Fibroblast of villous mesenchyme (primary cell): Measurements from ENCODE around the gene SEMA4C. TPM values are rescaled to one million over a fixed set of nuclear protein-coding genes. Genes with fewer than 3 reads are reported as not detected.
"Not testable (repeated sequence)": the region's sequence is repeated elsewhere in the genome, so short reads cannot be mapped to it uniquely, and the experiment has no call there.

ENCODE experiments used
- DNase-seq: peaks from one replicate; pipeline ENCODE4 v3.0.0-alpha.2; 2010; ENCODE audit warnings: low read depth
- H3K4me3 ChIP-seq: 2 replicates; pipeline ENCODE4 v1.5.1; 2011; ENCODE audit warnings: low read depth, mild to moderate bottlenecking, low read length
- total RNA-seq: library from RNA; depleted of rRNA; stranded (reverse); fragments of >200 nt; gene quantifications from 2 replicates; pipeline ENCODE4 v1.2.3, GENCODE V29; 2012
- TF ChIP-seq, protein P1 (sequence below): IDR thresholded peaks from 2 replicates; pipeline ENCODE4 v1.5.1; 2012; ENCODE audit warnings: low read depth, mild to moderate bottlenecking, low read length; ENCODE audit not compliant: insufficient read depth

The SEMA4C gene
- total RNA-seq, 1 donor: 16.4 TPM

DNA sequence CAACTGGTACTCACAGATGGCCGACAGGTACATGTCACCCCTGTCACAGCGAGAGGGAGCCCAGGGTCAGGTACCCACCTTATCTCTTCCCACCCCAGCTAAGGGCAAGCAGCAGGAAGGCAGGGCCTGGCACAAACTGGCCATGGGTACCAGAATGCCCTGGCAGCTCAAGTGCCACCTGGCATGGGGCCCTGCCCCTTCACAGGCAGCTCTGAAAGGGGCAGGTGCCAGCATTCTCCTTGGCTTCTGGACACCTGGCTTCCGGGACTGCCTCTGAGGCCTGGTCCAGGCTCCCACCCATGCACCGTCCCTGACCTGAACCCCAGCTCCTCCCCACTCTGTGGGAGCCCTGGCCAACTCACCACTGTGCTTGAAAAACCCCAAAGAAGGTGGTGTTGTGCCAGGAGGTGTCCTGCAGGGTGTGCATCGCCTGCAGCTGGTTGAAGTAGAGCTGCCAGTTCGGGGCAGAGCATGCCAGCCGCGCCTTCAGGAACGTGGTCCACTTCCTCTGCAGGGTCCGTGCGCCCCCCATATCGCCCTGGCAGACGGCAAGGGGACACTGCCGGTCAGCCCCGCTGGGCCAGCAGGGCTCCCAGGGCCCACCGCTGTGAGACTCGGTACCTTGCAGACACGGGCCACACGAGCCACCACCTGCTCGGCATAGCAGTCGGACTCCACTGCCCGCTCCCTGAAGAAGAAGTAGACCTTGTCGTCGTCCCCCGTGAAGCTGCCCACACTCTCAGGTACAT is 5.4 kb downstream of the SEMA4C start:
- H3K4me3 ChIP-seq: no peak overlapping the region
- TF ChIP-seq, protein P1, sequence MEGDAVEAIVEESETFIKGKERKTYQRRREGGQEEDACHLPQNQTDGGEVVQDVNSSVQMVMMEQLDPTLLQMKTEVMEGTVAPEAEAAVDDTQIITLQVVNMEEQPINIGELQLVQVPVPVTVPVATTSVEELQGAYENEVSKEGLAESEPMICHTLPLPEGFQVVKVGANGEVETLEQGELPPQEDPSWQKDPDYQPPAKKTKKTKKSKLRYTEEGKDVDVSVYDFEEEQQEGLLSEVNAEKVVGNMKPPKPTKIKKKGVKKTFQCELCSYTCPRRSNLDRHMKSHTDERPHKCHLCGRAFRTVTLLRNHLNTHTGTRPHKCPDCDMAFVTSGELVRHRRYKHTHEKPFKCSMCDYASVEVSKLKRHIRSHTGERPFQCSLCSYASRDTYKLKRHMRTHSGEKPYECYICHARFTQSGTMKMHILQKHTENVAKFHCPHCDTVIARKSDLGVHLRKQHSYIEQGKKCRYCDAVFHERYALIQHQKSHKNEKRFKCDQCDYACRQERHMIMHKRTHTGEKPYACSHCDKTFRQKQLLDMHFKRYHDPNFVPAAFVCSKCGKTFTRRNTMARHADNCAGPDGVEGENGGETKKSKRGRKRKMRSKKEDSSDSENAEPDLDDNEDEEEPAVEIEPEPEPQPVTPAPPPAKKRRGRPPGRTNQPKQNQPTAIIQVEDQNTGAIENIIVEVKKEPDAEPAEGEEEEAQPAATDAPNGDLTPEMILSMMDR: no peak
- no peak for DNase-seq

GRCh38 chr2:96863575-96864342 is 6.1 kb downstream of the SEMA4C start:
- no peak overlapping the region for H3K4me3 ChIP-seq
- TF ChIP-seq, protein P1: no peak
- no peak for DNase-seq

GRCh38 chr2:96863056-96863455 is 6.8 kb downstream of the SEMA4C start:
- DNase-seq, H3K4me3 ChIP-seq: not testable (repeated sequence)

DNA sequence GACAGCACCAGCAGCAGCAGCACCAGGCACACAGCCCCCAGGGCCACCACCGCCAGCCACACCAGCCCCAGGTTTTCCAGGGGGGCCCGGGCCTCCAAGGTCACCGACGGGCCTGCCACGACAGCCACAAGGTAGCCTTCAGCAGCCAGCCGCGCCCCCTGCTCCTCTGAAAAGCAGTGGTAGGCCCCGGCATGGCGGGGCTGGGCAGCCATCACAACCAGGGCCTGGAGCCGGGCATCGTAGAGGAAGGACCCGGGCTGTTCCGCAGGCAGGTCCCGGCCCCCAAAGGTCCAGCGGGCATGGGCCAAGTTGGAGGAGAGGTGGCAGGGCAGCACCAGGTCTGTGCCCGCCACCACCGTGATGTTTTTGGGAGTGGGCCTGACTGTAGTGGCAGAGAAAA is 8.8 kb downstream of the SEMA4C start:
- TF ChIP-seq, protein P1: no peak
- H3K4me3 ChIP-seq: no peak overlapping the region
- no peak for DNase-seq

DNA sequence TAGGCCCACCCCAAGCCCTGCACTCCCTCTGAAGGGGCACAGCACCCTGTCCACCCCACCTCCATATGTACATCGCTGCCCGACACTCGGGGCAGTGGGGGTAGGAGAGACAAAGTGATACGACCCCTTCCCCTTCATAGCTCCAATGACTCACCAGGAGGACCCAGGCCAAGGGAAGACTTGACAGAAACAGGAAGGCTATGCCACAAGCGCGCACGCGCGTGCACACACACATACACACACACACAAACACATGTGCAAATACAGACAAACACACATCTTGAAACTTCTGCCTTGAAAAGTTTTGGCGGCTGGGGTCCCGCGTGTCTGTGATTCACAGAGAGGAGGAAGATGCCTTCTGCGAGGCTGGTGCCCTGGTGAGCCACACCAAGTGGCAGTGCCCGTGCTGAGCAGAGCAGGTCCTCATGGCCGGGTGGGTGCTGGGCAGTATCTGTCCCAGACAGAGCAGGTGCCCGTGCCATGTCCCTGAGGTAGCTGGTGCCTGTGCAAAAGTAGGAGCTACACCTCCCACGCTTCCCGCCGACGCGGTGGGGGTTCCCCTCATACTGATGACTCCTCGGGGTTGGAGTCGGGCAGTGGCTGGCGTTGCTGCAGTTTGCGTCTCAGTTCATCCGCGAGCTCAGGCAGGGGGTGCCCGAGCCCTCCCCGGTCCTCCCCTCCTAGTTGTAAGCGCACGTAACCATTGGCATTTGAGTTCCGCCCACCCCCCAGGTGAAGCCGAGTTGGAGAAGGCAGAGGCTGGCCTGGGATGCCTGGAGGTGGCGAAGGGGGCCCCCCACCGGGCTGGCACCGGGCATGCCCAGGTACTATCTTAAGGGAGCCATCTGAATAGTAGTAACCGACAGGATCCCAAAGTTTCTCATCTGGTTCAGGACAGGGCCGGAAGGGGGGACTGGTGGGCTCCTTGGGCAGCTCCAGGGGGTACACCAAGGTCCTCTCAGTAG is 9.5 kb downstream of the SEMA4C start:
- H3K4me3 ChIP-seq: no peak overlapping the region
- DNase-seq: no peak
- TF ChIP-seq, protein P1: no peak

- TF ChIP-seq, protein P1: no peak
- DNase-seq: no peak
- H3K4me3 ChIP-seq: no peak overlapping the region
Observed at GRCh38 chr2:96859681-96860064, 10.2 kb downstream of the SEMA4C start.

DNA sequence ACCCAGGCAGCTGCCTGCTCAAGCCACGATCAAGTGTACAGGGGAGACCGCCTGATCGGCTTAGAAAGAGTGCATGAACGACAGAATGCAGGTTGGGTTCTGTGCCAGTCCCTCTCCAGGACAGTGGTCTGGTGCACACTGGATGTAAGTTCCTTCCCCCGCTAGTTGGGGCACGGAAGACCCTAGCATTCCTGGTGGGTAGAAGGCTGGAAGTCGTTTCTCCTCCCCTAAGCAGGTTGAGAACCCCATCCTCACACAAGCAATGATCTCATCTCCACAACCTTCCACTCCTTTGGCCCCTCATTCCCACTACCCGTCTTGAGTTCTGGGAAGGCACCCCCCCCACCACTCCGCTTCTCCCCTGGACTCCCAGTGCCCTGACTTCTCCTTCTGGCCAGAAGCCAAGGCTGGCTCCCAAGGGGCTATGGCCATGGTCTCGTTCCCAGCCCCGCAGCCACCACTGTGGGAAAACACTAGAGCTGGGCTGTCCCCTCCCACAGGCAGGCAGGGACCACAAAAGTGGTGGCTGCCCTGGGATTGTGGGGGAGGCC is 10.7 kb downstream of the SEMA4C start:
- TF ChIP-seq, protein P1: no peak
- H3K4me3 ChIP-seq: no peak overlapping the region
- no peak for DNase-seq
